Endometrial microvascular endothelial cells (primary cell): Measurements from ENCODE around the gene GPR108. TPM values are rescaled to one million over a fixed set of nuclear protein-coding genes. Genes with fewer than 3 reads are reported as not detected.

Experiments used
- in situ Hi-C: cut with HindIII; loops from 2 replicates; pipeline ENCODE4 v1.10.0; 2017; ENCODE audit warnings: low sequenced_read_pairs, low pct_unique_long_range_greater_than_20kb; ENCODE audit errors: inconsistent ontology term
- total RNA-seq: library from RNA; depleted of rRNA; stranded (reverse); fragments of >200 nt; gene quantifications from one replicate; pipeline ENCODE4 v1.2.3, GENCODE V29; 2015; ENCODE audit errors: inconsistent ontology term

Gene GPR108
- total RNA-seq, 1 donor from 2014 or later = 65.2 TPM

DNA sequence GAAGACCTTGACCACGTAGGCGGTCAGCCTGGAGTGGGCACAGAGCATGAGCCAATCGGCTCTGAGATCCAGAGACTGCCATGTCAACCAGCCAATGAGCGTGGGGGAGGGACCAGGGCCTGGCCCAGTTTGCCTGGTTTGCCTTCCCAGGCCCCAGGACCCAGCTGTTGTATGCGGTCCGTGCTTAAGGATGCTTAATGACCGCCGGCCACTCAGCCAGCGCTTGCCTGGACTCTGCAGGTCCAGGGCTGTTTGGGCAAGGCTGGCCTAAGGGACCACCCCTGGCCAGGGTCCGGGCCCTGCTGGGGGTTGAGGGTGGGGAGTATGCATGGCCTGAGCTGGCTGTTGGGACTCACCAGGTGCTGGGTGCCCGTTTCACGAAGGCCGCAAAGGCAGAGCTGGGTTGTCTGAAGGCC, 44.3 kb downstream of the GPR108 start:
- in situ Hi-C loops = no loop called here

DNA sequence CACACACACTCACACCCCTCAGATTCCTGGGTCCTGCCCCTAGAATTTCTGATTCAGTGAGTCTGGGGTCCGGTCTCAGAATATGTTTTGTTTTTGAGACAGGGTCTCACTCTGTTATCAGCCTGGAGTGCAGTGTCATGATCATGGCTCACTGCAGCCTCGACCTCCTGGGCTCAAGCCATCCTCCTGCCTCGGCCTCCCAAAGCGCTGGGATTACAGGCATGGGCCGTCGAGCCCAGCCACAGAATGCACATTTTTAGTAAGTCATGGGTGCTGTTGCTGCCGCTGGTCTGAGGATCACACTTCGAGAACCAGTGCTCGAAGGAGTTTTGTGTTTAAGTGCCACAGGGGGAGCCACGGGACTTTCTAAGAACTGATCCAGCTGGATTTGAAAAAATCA, 45.4 kb downstream of the GPR108 start:
- in situ Hi-C loops = no loop called here

DNA sequence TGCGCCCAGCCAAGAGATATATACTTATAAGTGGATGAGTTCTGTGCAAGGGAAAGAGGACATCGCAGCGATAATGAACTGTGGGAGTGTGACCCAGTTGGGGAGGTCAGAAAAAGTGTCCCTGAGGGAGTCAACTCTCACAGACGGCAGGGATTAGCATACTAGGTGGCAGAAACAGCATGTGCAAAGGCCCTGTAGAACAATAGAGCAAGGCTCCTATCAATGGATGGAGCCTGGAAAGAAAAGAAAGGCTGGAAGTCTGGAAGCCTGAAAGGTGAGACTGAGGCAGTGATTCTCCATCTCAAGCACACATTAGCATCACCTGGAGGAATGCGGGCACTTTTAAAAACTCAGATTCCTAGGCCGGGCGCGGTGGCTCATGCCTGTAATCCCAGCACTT, 46.0 kb downstream of the GPR108 start:
- in situ Hi-C loops = no loop called here

DNA sequence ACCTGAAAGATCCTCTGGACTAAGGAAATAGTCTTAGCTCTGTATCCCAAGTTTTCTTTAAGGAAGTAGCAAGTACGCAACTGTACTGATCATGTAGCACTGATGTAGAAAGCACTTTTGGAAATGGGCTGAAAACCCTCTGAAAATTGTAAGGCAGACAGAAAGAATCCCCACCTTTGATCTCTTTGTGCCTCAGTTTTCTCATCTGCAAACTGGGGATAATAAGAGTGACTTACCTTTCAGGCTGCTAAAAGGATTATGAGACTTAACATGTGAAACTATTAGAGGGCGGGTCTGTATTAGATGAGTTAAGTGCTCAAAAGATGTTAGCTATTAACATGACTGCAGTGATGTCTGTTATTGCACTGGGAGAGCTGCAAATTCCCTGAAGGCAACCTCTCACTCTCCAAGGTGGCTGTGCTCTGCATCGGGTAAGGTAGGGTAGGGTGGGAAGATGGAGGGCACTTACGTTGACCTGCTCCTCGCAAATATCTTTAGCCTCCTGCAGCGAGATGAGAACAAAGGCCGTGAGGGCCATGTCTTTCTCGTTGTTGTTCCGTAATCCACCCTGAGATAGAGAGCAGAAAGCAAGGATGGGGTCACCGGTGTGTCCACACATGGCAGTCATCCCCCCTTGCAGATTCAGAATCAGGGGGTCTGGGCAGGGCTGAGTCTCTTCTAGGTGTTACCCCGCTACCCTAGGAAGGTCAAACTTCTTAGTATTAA, 47.1 kb downstream of the GPR108 start:
- in situ Hi-C loops = no loop called here

DNA sequence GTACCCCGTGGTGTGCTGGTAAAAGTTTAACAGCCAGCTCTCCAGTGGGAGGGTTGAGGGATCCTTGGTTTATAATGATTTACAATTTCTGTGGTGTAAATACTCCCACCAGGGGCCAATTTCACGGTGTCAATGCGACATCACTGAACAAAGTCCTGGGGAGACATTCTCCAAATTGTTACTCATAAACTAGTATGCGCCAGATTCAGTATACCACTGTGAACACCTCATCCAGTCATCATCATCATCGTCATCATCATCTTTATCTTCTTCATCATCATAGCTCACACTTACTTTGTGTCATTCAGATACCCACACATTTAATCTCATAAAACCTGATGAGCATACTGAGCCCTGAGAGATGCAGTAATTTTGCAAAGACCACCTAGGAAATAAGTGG, 50.3 kb downstream of the GPR108 start:
- in situ Hi-C loops = no loop called here

DNA sequence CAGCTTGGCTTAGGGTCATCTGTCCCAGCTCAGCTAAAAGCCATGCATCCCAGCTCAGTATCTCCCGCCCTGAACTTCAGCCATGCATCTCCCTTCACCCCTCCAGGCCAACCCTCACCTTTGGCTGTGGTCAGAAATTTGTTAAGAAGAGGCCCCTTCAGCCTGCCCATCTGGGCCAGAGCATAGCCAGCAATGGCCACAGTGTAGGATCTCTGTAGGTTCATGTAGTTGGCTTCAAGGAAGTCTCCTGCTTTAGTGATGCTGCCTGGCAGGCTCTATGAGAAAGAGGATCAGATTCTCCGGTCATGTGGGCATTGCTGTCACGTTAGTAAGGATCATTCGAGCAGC, 50.8 kb downstream of the GPR108 start:
- in situ Hi-C loops = no loop called here

DNA sequence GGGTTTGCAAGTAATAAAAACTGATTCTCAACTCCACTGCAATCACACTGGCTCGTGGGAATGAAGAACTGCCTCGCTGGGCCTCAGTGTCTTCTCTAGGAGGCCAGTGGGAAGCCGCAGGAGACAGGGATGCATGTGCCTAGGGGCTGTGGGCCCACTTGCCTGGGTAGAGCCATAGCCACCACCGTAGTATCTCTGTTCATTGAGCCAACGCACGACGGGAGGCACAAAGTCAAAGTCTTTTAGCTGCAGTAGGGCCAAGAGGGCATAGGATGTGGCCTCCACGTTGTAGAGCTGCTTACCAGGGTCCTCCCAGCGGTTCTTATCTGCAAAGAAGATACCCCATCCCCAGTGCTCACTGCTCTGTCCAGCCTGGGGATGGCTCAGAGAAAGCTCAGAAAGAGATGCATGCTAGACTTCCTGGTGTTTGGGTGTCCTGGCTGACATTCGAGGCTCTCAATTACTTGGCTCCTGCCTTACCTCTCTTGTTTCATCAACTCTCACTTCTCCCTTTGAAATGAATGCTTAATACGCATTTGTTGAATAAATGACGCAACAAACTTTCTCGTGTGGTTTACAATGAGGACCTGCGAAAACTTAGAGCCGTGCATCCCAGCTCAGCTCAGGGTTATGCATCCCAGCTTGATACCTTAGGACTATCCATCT, 51.3 kb downstream of the GPR108 start:
- in situ Hi-C loops = no loop called here

DNA sequence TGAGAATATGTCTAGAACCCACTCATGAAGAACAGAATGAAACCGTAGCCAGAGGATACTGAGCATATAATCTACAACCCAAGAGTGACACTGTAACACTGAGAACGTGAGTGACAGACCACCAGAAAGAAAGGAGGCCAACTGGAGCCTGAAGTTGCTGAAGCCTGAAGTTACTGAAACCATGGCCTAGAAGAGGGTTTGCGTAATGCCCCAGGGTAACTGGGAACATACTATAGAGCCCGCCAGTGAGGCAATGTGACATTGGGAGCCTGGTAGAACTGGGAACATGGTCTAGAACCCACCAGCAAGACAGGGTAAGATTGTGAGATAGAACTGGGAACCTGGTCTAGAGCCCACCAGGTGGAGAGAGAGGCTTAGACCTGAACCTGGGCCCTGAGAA, 51.9 kb downstream of the GPR108 start:
- in situ Hi-C loops = no loop called here

DNA sequence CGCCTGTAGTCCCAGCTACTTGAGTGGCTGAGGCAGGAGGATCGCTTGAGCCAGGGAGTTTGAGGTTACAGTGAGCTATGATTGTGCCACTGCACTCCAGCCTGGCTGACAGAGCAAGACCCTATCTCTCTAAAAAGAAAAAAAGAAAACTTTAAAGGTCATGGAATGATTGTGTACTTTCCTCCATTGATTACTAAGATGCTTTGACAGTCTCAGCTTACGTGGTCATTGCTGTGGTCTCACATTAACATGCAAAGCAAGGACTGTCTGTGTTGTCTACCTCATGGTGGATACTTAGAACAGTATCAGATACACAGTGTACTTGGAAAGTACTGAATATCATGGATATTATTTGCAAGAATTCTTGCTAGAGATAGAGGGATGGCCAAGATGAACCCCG, 53.4 kb downstream of the GPR108 start:
- in situ Hi-C loops = no loop called here

DNA sequence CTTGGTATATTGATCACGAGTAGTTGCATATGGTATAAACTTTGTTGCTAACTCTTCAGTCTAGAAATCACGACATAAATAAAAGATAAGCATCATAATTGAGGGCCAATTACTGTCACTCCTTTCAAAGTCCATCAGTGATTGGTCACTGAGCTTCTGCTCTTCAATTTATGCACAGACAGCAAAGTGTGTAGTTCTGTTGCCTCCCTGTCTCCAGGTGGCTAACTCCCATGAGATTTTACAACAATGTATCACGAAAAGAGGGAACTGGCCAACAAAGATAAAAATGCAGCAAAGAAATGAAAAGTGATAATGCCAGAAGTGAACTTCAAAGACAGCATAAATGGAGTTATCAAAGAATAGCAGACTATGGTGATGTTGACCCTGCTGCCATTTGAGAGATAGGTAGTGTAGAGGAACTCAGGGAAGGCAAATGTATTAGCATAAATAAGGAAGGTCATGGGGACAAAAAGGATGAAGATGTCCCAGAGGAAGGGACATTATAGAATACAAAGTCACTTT, 54.7 kb downstream of the GPR108 start:
- in situ Hi-C loops = no loop called here

DNA sequence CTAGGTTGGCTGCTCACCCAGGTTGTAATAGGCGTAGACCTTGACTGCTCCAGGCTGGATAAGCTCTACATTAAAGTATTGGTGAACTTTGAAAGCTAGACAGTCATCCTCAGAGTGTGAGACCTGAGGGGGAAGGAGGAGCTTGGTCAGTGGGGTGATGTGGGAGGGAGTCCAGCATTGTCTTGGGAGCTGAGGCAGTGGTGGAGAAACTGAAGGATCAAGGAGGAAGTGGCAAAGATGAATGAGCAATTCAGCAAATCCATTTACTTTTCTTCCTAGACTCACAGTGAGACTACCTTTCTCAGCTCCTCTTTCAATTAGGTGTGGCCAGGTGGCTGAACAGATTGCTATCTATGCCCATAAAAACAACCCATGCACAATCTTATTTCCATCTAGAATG, 57.2 kb downstream of the GPR108 start:
- in situ Hi-C loops = no loop called here

Other genes with a start within 250 kb of the GPR108 start
- not detected for gene TUBB4A, start 235.3 kb downstream of the GPR108 start, total RNA-seq
- 6.7 TPM for gene TNFSF9, start 206.6 kb downstream of the GPR108 start, total RNA-seq
- gene CD70, start 146.4 kb downstream of the GPR108 start, total RNA-seq = 12.3 TPM
- gene TNFSF14, start 67.4 kb downstream of the GPR108 start, total RNA-seq = not detected
- gene C3, start 16.9 kb downstream of the GPR108 start, total RNA-seq = not detected
- 60.7 TPM for gene TRIP10, start 2.1 kb upstream of the GPR108 start, total RNA-seq
- not detected for gene SH2D3A, start 29.9 kb upstream of the GPR108 start, total RNA-seq
- not detected for gene VAV1, start 35.1 kb upstream of the GPR108 start, total RNA-seq
- not detected for gene ADGRE1, start 150.0 kb upstream of the GPR108 start, total RNA-seq